ENCODE measurements around the gene P2RX5.

P2RX5 gene

DNA sequence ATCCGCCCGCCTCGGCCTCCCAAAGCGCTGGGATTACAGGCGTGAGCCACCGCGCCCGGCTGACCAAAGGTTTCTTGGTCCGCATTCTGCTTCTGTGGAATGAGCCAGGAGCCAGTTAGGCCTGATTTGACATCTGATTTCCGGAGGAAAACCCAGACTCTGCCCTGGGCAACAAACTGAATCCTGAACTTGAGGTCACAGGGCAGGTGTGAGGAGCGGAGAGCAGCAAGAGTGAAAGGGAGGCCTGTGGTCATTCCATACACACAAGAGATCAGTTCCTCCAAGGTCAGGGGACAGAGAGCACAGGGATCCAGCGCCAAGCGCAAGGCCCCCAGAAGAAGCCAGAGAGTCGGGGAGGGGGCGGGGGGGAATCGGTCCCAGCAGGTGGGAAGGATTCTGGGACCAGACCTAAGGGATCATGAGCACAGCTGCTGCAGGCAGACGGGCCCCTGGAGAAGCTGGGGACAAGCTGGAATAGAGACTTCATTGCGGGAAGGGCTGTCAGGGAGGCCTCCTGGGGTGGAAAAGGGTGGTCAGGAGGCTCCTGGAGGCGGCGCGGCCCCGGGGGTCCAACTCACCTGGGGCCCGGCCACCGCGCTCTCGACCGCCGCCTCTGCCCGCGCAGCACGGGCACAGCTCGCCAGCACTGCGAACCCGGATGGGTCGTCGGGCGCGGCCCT is 60.3 kb downstream of the P2RX5 start:
- TF ChIP-seq, protein P1, sequence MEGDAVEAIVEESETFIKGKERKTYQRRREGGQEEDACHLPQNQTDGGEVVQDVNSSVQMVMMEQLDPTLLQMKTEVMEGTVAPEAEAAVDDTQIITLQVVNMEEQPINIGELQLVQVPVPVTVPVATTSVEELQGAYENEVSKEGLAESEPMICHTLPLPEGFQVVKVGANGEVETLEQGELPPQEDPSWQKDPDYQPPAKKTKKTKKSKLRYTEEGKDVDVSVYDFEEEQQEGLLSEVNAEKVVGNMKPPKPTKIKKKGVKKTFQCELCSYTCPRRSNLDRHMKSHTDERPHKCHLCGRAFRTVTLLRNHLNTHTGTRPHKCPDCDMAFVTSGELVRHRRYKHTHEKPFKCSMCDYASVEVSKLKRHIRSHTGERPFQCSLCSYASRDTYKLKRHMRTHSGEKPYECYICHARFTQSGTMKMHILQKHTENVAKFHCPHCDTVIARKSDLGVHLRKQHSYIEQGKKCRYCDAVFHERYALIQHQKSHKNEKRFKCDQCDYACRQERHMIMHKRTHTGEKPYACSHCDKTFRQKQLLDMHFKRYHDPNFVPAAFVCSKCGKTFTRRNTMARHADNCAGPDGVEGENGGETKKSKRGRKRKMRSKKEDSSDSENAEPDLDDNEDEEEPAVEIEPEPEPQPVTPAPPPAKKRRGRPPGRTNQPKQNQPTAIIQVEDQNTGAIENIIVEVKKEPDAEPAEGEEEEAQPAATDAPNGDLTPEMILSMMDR (IDR thresholded peaks at IDR 0.05; ENCODE audit: borderline replicate concordance, insufficient read depth, low read depth, low read length): no peak
- peak overlapping the region; percentile 81 for H3K4me3 ChIP-seq (ENCODE audit: low read depth, low read length)

DNA sequence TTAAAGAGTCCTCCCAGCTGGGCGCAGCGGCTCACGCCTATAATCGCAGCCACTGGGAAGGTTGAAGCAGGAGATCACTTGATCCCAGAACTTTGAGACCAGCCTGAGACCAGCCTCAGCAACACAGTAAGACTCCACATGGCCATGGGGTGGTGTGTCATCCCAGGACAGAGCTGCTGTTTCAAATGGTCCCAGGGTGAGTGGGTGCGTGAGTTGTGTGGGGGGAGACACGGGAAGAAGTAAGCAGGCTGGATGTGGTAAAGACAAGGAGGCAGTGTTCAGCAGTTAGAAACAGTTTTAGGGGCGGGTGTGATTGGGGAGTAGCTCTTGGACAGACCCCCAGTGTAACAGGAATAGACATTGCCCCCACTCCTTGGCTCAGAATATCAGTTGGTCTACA is 63.7 kb downstream of the P2RX5 start:
- TF ChIP-seq, protein P1 (IDR thresholded peaks at IDR 0.05; ENCODE audit: borderline replicate concordance, insufficient read depth, low read depth, low read length): no peak
- no peak overlapping the region for H3K4me3 ChIP-seq (ENCODE audit: low read depth, low read length)

DNA sequence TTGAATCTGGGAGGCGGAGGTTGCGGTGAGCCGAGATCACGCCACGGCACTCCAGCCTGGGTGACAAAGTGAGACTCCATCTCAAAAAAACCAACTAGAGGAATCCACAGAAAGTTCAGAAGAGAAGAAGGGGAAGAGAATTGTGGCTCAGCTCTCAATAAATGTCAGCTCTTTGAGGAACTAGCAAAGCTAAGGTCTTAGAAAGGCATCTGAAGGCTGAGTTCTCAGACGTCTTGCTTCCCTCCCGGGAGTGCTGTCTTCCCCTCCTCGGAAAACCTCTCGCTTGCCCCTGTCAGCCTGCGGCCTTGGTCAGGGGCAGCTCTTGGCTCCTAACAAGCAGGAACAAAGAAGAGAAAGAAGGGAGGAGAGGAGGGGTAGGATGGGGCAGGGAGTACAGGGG is 65.2 kb downstream of the P2RX5 start:
- no peak overlapping the region for H3K4me3 ChIP-seq (ENCODE audit: low read depth, low read length)
- TF ChIP-seq, protein P1 (IDR thresholded peaks at IDR 0.05; ENCODE audit: borderline replicate concordance, insufficient read depth, low read depth, low read length): no peak

DNA sequence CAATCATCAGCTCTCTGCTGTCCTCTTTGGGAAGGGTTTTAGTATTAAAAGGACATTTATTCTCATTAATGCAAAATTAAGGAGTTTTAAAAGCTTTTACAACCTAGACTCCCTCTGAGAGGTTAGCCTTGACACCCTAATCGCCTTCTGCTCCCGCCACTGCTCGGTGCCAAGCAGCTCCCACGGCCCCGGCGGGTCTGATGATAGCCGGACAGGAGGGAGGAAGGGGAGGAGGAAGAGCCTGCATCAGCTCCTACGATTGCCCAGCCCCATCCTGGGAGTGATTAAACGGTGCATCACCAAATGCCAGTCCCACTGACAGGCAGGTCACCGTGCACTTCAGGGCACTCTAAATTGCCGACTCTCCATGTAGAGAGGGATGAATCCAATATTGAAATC is 68.2 kb downstream of the P2RX5 start:
- TF ChIP-seq, protein P1 (IDR thresholded peaks at IDR 0.05; ENCODE audit: borderline replicate concordance, insufficient read depth, low read depth, low read length): no peak
- H3K4me3 ChIP-seq (ENCODE audit: low read depth, low read length): no peak overlapping the region

DNA sequence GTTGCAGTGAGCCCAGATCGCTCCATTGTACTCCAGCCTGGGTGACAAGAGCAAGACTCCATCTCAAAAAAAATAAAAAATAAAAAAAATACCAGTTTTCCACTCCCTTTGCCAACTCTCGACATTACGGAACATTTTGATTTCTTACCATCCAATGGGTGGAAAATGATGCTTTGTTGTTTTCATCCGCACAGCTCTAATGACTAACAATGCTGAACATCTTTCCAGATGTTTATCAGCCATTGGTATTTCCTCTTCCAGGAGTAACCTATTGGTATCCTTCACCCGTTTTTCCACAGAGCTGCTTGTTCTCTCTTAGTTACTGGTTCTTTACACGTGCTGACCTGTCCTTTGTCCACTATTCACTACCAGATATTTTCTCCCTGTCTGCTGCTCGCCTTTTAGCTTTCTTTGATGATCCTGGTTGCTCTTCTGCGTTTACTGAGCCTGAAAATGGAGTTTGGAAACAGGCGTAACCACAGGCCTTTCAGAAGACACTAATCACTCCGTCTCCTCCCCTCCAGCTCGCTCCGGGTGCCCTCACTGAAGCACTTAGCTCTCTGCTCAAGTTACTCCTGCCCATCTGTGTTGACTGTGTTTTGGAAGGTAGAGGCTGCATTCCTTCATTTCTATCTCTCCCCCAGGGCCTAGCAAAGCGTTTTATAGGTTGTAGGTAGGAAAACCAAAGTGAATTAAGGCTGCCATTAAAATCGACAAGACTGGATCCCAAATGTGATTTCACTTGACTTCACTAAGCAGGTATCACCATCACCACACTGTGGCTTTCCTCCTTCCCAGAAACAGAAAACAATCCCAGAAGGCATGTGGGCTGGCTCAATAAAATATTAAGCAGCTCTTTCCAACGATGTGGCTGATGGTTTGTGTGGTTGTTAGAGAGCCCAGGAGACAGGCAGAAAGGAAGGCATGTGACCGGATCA is 68.9 kb downstream of the P2RX5 start:
- no peak overlapping the region for H3K4me3 ChIP-seq (ENCODE audit: low read depth, low read length)
- TF ChIP-seq, protein P1 (IDR thresholded peaks at IDR 0.05; ENCODE audit: borderline replicate concordance, insufficient read depth, low read depth, low read length): no peak

Data from GM12875 (cell line).